HT1080 (cell line): Measurements from ENCODE around the gene HOXA7. TPM values are rescaled to one million over a fixed set of nuclear protein-coding genes. Genes with fewer than 3 reads are reported as not detected.

Experiments used
- DNase-seq: peaks from one replicate; pipeline ENCODE4 v3.0.0-alpha.2; 2015; ENCODE audit warnings: low read depth
- total RNA-seq: library from RNA; depleted of rRNA; stranded (reverse); fragments of >200 nt; shearing (Covaris generic); gene quantifications from 2 replicates; pipeline ENCODE4 v1.2.3, GENCODE V29; 2014

The HOXA7 gene
- total RNA-seq, 1 experiment from 2014 or later = not detected

- no peak for DNase-seq
Observed at GRCh38 chr7:27122077-27122910, 34.2 kb downstream of the HOXA7 start.

GRCh38 chr7:27121684-27122076, 34.8 kb downstream of the HOXA7 start:
- DNase-seq = no peak

DNA sequence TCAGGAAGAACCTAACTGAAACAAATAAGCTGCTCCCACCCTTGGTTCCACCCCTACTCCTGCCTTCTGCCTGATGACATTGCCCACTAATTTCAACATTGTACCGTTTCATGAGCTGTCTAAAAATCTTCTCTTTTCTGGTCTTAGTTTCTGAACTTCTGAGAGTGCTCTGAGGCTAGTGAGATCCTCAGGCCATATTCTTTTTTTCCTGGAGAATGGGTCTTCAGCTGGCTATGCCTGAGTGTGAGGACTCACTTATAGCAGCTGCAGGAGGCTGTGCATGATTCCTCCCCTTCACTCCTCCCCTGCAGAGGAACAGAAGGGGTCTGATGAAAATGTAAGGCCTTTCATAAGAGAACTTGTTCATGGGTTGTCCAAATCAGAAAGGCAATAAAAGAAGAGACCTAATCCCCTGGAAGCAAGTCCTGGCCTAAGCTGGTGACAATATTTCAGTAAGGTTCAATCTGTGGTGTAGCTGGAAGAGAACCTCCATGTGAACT, 37.0 kb downstream of the HOXA7 start:
- DNase-seq = no peak

GRCh38 chr7:27118580-27118979, 37.9 kb downstream of the HOXA7 start:
- DNase-seq = no peak

DNA sequence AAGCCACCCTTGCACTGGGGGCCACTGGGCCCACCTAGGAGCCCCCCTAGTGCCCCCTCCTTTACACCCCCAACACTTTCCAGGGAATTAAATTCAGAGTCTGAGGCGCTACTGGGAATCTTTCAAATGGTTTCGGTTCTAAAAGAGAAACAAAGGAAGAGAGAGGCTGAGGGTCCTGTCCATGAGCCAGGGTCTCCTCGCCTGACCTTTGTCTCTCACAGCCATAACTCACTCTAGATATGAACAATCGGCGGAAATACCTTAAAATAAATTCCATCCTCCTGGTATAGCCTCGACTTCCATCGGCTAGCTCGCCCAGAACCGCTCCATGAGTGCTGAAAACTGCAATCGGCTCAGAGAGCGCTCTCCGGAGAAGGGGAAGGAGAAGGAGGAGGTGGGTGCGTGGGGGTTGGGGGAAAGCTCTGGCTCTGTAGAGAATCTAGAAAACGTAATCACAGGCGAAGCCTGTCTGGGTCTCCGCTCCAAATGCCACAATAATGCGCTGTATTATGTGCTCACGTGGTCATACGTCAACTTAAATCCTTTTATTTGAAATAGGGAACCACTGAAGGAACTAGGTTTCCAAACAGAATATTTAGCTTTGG, 38.5 kb downstream of the HOXA7 start:
- DNase-seq = no peak

GRCh38 chr7:27116962-27117886, 39.3 kb downstream of the HOXA7 start:
- DNase-seq = no peak

DNA sequence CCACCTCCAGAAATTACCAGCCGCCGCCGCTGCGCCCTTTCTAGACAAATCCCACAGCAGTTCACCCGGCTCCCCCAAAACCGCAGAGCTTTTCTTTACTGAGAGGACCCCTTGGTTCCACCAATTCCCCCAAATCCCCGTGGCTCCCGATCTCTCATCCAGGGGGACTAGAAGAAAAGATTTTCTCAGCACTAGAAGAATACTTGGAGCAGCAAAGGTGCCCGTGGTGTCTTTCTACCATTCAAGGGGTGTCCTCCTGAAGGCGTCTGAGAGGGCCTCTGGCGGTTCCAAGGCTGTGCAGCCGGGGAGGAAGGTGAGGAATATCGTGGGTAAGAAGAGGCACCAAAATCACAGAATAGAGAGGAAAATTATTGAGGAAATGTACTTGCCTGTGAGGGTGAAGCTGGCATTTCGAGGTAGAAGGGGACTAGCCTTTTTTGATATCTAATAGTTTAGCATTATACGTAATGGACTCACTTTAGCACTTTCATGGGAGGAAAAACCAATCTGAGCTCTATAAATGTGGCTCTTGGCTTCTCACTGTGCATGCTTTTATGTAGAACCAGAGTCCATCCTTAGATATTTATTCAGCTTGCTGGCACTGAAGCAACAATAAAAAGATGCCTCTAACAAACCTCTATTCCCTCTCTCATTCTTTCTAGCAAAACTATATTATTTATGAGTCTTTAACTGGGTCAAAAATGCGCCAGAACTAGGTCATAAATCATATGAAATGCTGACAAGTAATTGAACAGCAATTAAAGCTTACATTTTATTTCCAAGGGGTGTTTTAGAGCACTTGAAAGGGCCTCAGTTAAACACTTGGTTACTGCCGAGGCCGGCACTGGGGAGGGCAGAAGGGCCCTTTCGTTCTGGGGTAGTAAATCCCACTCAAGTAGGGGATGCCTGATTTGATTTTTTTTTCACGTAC, 40.2 kb downstream of the HOXA7 start:
- DNase-seq = no peak

- no peak for DNase-seq
Observed at GRCh38 chr7:27115221-27116026, 41.1 kb downstream of the HOXA7 start.

- no peak for DNase-seq
Observed at GRCh38 chr7:27114881-27115220, 41.6 kb downstream of the HOXA7 start.

DNA sequence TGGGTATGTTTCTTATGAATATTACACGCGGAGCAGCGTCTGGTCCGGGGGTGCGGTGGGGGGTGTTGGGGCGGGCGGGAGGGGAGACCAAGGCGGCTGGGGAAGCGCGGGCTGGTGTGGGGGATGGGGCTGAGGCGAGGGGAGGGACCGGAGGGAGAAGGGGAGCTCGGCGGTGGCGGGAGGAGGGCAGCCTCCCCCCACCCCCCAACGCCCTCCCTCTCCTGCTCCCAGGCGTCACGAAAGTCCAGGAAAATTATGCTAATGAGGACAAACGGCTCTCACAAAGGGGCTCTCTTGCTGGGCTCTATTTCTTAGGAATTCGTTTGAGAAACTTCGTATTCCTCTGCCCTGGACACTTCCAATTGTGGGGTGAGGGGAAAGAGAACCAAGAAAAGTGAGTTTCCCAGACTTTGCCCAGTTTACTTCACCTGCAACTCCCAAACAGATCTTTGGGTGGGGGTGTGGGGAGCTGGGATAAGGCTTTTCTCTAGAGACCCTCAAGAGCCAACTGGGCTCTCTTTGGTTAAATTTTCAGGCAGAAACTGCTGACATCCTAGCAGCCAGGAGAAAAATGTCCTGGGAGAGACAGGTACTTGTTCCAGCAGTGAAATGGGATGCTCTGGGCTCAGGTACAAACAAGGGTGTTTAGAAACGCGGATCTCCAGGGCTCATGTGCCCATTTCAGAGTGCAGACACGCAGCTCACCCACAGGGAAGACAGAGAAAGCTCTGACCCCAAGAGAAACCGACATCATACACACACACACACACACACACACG, 42.3 kb downstream of the HOXA7 start:
- no peak for DNase-seq

DNA sequence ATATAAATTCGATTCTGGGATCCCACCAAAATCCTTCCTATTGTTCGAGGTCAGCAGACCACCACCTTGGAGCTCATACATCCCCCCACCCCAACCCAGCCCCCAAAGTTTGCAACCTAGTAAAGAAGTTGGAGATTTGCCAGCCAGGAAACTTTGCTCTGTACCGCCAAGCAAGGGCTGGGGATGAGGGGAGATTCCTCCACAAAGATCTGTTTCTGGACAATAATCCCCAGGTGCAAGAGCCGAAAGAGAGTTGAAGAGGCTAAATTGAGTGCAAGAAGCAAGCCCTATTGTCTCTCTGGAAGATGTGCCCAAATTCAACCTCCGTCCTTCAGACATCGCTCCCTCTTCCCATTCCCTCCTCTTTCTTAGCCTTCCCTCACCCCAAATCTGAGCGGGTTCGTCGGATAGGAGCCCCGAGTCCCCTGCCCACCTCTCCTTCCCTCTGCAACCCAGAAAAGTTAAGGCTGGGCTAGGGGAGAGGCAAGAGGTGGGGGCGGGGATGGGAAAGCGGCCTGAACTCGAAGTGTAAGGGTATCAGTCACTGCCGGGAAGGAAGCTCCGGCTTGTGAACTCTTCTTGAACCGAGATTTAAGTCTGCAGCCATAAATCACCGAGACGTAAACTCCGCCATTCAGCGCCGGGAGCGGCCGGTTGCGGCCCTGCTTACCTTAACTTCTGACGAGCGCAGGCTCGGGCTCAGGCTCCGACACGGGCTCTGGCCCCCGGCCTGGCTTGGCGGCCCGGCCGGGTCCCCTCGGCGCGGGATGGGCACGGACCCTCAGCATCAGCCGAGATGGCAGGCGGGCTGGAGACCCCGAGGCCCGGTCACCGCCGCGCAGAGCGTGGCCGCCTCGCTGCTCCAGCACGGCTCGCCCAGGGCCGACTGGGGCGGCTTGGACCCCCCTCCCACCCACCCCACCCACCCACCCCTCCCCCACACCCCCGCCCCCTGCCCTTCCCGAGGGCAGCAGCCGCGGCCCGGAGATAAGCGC, 43.2 kb downstream of the HOXA7 start:
- no peak for DNase-seq

GRCh38 chr7:27112361-27112760, 44.1 kb downstream of the HOXA7 start:
- DNase-seq = no peak

DNA sequence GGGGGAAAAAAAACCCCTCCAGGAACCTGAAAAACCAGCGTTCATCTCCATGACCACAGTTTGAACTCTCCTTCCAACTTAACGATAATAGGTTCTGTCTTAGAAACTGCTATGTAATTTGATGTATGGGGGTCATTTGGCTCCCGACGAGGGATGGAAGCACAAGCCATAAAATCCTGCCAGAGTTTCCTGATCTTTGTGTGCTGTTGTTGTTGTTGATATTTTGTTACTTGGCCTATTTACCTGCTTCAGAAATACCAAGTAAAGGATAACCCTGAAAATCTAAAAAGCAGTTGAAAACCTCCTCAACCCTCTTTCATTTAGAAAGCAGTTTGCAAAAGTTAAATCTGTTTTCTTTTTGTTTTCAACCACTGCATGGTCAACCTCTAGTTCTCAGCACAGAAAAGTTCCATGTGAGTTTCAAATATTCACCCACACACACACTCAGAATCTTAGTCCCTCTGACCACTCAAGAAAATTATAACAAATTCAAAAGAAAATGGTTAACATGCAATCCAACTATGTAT, 44.7 kb downstream of the HOXA7 start:
- DNase-seq = no peak

- DNase-seq = peak; percentile 33
Observed at GRCh38 chr7:27111042-27111750, 45.3 kb downstream of the HOXA7 start.

DNA sequence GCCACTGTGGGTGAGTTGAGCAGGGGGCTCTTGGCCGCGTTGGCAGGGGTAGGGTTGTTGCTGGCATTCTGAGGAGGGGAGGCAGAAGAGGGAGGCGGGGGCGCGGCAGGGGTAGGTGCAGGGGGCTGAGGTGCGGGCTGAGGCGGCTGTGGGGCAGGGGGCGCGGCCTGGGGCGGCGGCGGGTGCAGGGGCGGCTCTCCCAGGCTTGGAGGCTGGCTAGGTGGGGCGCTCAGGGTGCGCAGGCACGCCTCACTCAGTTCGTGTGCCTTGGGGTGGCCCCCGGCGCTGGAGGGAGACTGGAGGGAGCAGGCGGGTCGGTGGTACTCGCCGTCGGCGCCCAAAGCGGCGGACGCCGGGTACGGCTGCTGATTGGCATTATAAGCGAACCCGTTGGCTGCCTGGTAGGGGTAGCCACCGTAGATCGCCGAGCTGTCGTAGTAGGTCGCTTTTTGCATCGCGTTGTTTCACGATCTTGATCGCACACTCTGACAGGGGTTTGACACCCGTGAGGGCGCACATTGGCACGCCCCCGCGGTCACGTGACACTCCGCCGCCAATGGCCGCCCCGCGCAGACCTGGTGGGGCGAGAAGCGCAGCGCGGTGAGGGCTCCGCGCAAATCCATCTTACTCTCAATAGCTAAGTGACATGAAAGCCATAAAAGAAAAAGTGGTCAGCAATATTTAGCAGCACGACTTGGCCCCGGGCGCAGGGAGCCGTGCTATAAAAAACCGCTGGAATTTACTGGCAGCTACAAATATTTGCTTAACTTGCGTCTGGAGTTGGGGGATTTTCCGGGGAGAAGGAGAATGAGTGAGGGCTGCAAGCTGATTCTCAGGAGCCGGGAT, 46.1 kb downstream of the HOXA7 start:
- no peak for DNase-seq
